Liver (tissue), 9 donors: Measurements from ENCODE around the gene AKT1S1. TPM values are rescaled to one million over a fixed set of nuclear protein-coding genes. Genes with fewer than 3 reads are reported as not detected.

Experiments
- DNase-seq: peaks from one replicate; pipeline ENCODE4 v3.0.0-alpha.2; 2017; ENCODE audit warnings: low spot score
- H3K27ac ChIP-seq, 2 donors: one replicate each; pipeline ENCODE4 v1.7.0; 2013; ENCODE audit warnings: inconsistent platforms in 2 of 2, low read length in 2 of 2, control low read depth in 1 of 2, low read depth in 1 of 2, mild to moderate bottlenecking in 1 of 2
- H3K27me3 ChIP-seq, 4 donors: one replicate each; pipeline versions ENCODE4 v1.6.1 to v1.7.0; 2013; ENCODE audit warnings: low read length in 3 of 4, inconsistent platforms in 1 of 4, mild to moderate bottlenecking in 1 of 4, moderate library complexity in 1 of 4; ENCODE audit not compliant: control insufficient read depth in 4 of 4, insufficient read depth in 4 of 4
- H3K36me3 ChIP-seq, 4 donors: one replicate each; pipeline versions ENCODE4 v1.6.1 to v1.7.0; 2013; ENCODE audit warnings: low read length in 3 of 4, mild to moderate bottlenecking in 3 of 4, low read depth in 1 of 4, moderate library complexity in 1 of 4; ENCODE audit not compliant: control insufficient read depth in 4 of 4, insufficient read depth in 3 of 4
- H3K4me1 ChIP-seq, 4 donors: one replicate each; pipeline versions ENCODE4 v1.6.1 to v1.7.0; 2013; ENCODE audit warnings: low read length in 3 of 4, mild to moderate bottlenecking in 3 of 4, moderate library complexity in 1 of 4; ENCODE audit not compliant: control insufficient read depth in 4 of 4, insufficient read depth in 4 of 4
- H3K4me3 ChIP-seq, 3 donors: one replicate each; pipeline versions ENCODE4 v1.6.1 to v1.7.0; 2013; ENCODE audit warnings: low read length in 3 of 3, control low read depth in 1 of 3, low read depth in 1 of 3, mild to moderate bottlenecking in 1 of 3
- H3K9ac ChIP-seq, 2 donors: one replicate each; pipeline ENCODE4 v1.7.0; 2013; ENCODE audit warnings: low read length in 2 of 2, mild to moderate bottlenecking in 2 of 2, moderate library complexity in 2 of 2, control low read depth in 1 of 2, low read depth in 1 of 2
- H3K9me3 ChIP-seq, 4 donors: one replicate each; pipeline versions ENCODE4 v1.6.1 to v1.7.0; 2013; ENCODE audit warnings: low read length in 3 of 4; ENCODE audit not compliant: control insufficient read depth in 4 of 4
- EGR1 ChIP-seq, 2 donors: IDR thresholded peaks; 2 replicates each; pipeline ENCODE4 v1.6.1; 2016 to 2018; ENCODE audit warnings: antibody characterized with exemption in 2 of 2, low read depth in 2 of 2
- FOXA1 ChIP-seq: IDR thresholded peaks from 2 replicates; pipeline ENCODE4 v1.6.1; 2016; ENCODE audit warnings: antibody characterized with exemption
- GABPA ChIP-seq, 2 donors: IDR thresholded peaks in 1 of 2; conservative IDR thresholded peaks in 1 of 2; 2 replicates each; pipeline ENCODE4 v1.6.1; 2016; ENCODE audit warnings: antibody characterized with exemption in 2 of 2, mild to moderate bottlenecking in 1 of 2, moderate library complexity in 1 of 2
- HNF4A ChIP-seq, 2 donors: conservative IDR thresholded peaks; 2 replicates each; pipeline ENCODE4 v1.6.1; 2016; ENCODE audit warnings: antibody characterized with exemption in 2 of 2, mild to moderate bottlenecking in 2 of 2
- HNF4G ChIP-seq: IDR thresholded peaks from 2 replicates; pipeline ENCODE4 v1.6.1; 2016; ENCODE audit warnings: antibody characterized with exemption
- JUND ChIP-seq, 2 donors: IDR thresholded peaks; 2 replicates each; pipeline ENCODE4 v1.6.1; 2016; ENCODE audit warnings: antibody characterized with exemption in 2 of 2
- NR2F2 ChIP-seq: IDR thresholded peaks from 2 replicates; pipeline ENCODE4 v1.6.1; 2016; ENCODE audit warnings: antibody characterized with exemption
- RAD21 ChIP-seq, 2 donors: IDR thresholded peaks; 2 replicates each; pipeline ENCODE4 v1.6.1; 2016; ENCODE audit warnings: antibody characterized with exemption in 2 of 2, mild to moderate bottlenecking in 2 of 2
- RXRA ChIP-seq, 2 donors: IDR thresholded peaks; 2 replicates each; pipeline ENCODE4 v1.6.1; 2017 to 2018; ENCODE audit warnings: antibody characterized with exemption in 2 of 2, mild to moderate bottlenecking in 1 of 2
- SP1 ChIP-seq: IDR thresholded peaks from 2 replicates; pipeline ENCODE4 v1.6.1; 2018; ENCODE audit warnings: antibody characterized with exemption, mild to moderate bottlenecking
- TAF1 ChIP-seq: conservative IDR thresholded peaks from 2 replicates; pipeline ENCODE4 v1.6.1; 2016; ENCODE audit warnings: antibody characterized with exemption, mild to moderate bottlenecking
- YY1 ChIP-seq: IDR thresholded peaks from 2 replicates; pipeline ENCODE4 v1.6.1; 2016; ENCODE audit warnings: antibody characterized with exemption, mild to moderate bottlenecking
- WGBS: extraction: QIAGEN DNeasy Blood & Tissue Kit; methylation state at CpG from one replicate; pipeline ENCODE4 v1.1.7; 2013; 5-methylcytosine and 5-hydroxymethylcytosine counted together
- polyA plus RNA-seq, 2 donors: library from polyadenylated mRNA; stranded (reverse) in 1 of 2; unstranded in 1 of 2; fragments of 200-250 nt in 1 of 2; fragments of >200 nt in 1 of 2; fragmentation: Nextera tagmentation in 1 of 2; extraction: Ambion mirVana in 1 of 2; gene quantifications; one replicate each; pipeline versions ENCODE4 v1.2.1 to v1.2.3, GENCODE V29; 2013 to 2015
- total RNA-seq, 2 donors: library from RNA; depleted of rRNA; stranded (reverse); fragments of >200 nt; gene quantifications; one replicate each; pipeline ENCODE4 v1.2.3, GENCODE V29; 2014
- TF ChIP-seq, protein P1 (sequence below): IDR thresholded peaks from 2 replicates; pipeline ENCODE4 v1.6.1; 2016; ENCODE audit warnings: antibody characterized with exemption, mild to moderate bottlenecking
- TF ChIP-seq, protein P2 (sequence below): fragments of 150-350 bp; IDR thresholded peaks from 2 replicates; pipeline ENCODE4 v1.5.1; 2017; ENCODE audit warnings: improper control_type of control experiment, low read depth, low read length; ENCODE audit not compliant: missing input control
- TF ChIP-seq, protein P3 (sequence below): IDR thresholded peaks from 2 replicates; pipeline ENCODE4 v1.6.1; 2016; ENCODE audit warnings: antibody characterized with exemption
- TF ChIP-seq, protein P4 (sequence below): IDR thresholded peaks from 2 replicates; pipeline ENCODE4 v1.6.1; 2016; ENCODE audit warnings: antibody characterized with exemption
- TF ChIP-seq, protein P5 (sequence below): IDR thresholded peaks from 2 replicates; pipeline ENCODE4 v1.6.1; 2016; ENCODE audit warnings: antibody characterized with exemption
- donor health status: healthy.
- donor health status: healthy.
- donor health status: healthy.
- donor health status: healthy.
- donor health status: healthy.

Gene AKT1S1
- total and polyA plus RNA-seq, 4 donors: 6.8 to 43.9 (median 12.9) TPM

DNA sequence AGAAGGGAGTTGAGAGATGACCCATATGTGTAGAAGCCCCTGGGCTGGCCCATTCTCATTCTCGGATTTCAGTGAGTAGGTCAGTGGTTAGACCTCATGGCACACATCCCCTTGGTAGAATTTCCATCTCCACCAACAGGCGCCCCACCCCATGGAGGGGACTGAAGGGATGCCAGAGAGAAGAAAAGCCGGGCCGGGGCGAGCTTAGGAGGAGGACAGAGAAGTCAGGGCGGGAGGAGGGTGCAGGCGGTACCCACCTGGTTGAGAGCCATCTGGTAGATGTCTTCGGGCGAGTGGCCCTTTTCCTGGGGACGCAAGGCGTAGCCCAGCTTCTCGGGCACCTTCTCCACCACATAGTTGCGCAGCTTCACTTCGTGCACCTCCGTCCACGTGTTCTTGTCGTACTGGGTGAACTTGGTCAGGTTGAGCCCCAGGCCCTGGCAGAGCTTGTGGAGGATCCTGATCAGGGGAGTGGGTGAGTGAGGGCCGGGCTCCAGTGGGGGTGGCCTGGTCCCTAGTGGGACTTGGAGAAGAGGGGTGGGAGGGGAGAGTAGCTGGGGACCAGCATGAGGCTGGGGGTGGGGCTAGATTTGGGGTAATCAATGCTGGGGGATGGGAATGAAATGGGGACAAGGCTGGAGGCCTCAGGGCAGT lies 17.0 kb upstream of the AKT1S1 start:
- H3K4me1 ChIP-seq: peaks cover 0 to 14% (median 5%) of the 10 kb centered on the region in 4 donors
- no peak for DNase-seq
- no peaks in the 10 kb centered on the region for H3K27me3 ChIP-seq
- no peak overlapping the region for H3K9ac ChIP-seq
- TF ChIP-seq, protein P1, sequence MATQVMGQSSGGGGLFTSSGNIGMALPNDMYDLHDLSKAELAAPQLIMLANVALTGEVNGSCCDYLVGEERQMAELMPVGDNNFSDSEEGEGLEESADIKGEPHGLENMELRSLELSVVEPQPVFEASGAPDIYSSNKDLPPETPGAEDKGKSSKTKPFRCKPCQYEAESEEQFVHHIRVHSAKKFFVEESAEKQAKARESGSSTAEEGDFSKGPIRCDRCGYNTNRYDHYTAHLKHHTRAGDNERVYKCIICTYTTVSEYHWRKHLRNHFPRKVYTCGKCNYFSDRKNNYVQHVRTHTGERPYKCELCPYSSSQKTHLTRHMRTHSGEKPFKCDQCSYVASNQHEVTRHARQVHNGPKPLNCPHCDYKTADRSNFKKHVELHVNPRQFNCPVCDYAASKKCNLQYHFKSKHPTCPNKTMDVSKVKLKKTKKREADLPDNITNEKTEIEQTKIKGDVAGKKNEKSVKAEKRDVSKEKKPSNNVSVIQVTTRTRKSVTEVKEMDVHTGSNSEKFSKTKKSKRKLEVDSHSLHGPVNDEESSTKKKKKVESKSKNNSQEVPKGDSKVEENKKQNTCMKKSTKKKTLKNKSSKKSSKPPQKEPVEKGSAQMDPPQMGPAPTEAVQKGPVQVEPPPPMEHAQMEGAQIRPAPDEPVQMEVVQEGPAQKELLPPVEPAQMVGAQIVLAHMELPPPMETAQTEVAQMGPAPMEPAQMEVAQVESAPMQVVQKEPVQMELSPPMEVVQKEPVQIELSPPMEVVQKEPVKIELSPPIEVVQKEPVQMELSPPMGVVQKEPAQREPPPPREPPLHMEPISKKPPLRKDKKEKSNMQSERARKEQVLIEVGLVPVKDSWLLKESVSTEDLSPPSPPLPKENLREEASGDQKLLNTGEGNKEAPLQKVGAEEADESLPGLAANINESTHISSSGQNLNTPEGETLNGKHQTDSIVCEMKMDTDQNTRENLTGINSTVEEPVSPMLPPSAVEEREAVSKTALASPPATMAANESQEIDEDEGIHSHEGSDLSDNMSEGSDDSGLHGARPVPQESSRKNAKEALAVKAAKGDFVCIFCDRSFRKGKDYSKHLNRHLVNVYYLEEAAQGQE: no peak
- TF ChIP-seq RAD21 (IDR thresholded peaks at IDR 0.05) (no peak), NR2F2 (no peak), HNF4G (no peak)
- TF ChIP-seq, protein P2, sequence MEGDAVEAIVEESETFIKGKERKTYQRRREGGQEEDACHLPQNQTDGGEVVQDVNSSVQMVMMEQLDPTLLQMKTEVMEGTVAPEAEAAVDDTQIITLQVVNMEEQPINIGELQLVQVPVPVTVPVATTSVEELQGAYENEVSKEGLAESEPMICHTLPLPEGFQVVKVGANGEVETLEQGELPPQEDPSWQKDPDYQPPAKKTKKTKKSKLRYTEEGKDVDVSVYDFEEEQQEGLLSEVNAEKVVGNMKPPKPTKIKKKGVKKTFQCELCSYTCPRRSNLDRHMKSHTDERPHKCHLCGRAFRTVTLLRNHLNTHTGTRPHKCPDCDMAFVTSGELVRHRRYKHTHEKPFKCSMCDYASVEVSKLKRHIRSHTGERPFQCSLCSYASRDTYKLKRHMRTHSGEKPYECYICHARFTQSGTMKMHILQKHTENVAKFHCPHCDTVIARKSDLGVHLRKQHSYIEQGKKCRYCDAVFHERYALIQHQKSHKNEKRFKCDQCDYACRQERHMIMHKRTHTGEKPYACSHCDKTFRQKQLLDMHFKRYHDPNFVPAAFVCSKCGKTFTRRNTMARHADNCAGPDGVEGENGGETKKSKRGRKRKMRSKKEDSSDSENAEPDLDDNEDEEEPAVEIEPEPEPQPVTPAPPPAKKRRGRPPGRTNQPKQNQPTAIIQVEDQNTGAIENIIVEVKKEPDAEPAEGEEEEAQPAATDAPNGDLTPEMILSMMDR: no peak
- TF ChIP-seq, protein P3, sequence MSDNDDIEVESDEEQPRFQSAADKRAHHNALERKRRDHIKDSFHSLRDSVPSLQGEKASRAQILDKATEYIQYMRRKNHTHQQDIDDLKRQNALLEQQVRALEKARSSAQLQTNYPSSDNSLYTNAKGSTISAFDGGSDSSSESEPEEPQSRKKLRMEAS: no peak
- WGBS: 96% methylated on average over 18 of the region's 18 CpGs
- H3K27ac ChIP-seq: no peak overlapping the region
- H3K9me3 ChIP-seq: no peaks in the 10 kb centered on the region
- no peak overlapping the region for H3K4me3 ChIP-seq
- H3K36me3 ChIP-seq: no peaks in the 10 kb centered on the region

DNA sequence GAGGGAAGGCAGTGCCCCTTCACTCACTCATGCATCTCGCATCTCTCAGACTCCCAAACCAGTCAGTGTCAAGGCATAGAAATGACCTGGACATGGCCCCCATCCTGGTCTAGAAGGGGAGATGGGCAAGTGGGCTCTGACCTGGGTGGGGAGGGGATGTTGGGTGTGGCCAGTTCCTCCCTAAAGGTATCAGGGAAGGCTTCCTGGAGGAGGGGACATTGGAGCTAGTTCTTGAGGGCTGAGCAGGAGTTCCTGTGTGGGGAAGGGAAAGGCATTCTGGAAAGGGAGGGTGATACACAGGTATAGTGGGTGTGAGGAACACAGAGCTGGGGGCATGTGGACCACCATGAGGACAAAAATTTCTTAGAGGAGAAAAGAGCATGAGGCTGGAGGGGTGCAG lies 15.6 kb upstream of the AKT1S1 start:
- Histone ChIP-seq H3K9ac (no peak overlapping the region), H3K4me3 (no peak overlapping the region), H3K36me3 (peaks cover 0 to 4% (median 0%) of the 10 kb centered on the region in 4 donors), H3K4me1 (peaks cover 0 to 14% (median 5%) of the 10 kb centered on the region in 4 donors), H3K27me3 (no peaks in the 10 kb centered on the region), H3K27ac (no peak overlapping the region), H3K9me3 (no peaks in the 10 kb centered on the region)
- WGBS: 94% methylated on average over 1 of the region's 1 CpG
- no peak for DNase-seq
- TF ChIP-seq JUND (IDR thresholded peaks at IDR 0.05) (no peak), GABPA (IDR thresholded peaks at IDR 0.05 in 1 of 2, conservative IDR thresholded peaks at IDR 0.05 in 1 of 2) (no peak), HNF4A (conservative IDR thresholded peaks at IDR 0.05) (no peak), HNF4G (no peak), SP1 (no peak), EGR1 (IDR thresholded peaks at IDR 0.05; ENCODE audit: low read depth in 2 of 2) (no peak), RXRA (IDR thresholded peaks at IDR 0.05) (no peak), NR2F2 (no peak), FOXA1 (no peak), YY1 (no peak), TAF1 (no peak)
- TF ChIP-seq, protein P4, sequence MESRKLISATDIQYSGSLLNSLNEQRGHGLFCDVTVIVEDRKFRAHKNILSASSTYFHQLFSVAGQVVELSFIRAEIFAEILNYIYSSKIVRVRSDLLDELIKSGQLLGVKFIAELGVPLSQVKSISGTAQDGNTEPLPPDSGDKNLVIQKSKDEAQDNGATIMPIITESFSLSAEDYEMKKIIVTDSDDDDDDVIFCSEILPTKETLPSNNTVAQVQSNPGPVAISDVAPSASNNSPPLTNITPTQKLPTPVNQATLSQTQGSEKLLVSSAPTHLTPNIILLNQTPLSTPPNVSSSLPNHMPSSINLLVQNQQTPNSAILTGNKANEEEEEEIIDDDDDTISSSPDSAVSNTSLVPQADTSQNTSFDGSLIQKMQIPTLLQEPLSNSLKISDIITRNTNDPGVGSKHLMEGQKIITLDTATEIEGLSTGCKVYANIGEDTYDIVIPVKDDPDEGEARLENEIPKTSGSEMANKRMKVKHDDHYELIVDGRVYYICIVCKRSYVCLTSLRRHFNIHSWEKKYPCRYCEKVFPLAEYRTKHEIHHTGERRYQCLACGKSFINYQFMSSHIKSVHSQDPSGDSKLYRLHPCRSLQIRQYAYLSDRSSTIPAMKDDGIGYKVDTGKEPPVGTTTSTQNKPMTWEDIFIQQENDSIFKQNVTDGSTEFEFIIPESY: no peak
- TF ChIP-seq, protein P2: no peak
- TF ChIP-seq, protein P3: no peak
- TF ChIP-seq, protein P1: no peak
- TF ChIP-seq, protein P5, sequence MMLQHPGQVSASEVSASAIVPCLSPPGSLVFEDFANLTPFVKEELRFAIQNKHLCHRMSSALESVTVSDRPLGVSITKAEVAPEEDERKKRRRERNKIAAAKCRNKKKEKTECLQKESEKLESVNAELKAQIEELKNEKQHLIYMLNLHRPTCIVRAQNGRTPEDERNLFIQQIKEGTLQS: no peak
